Measurements from ENCODE around the gene DEF6. TPM values are rescaled to one million over a fixed set of nuclear protein-coding genes. Genes with fewer than 3 reads are reported as not detected.

DEF6 gene
- total and polyA plus RNA-seq, 2 of the 8 experiments (the other 6 are each of a cell fraction or from before 2014, with no cell fraction given), result 3.3 to 4.1 TPM

DNA sequence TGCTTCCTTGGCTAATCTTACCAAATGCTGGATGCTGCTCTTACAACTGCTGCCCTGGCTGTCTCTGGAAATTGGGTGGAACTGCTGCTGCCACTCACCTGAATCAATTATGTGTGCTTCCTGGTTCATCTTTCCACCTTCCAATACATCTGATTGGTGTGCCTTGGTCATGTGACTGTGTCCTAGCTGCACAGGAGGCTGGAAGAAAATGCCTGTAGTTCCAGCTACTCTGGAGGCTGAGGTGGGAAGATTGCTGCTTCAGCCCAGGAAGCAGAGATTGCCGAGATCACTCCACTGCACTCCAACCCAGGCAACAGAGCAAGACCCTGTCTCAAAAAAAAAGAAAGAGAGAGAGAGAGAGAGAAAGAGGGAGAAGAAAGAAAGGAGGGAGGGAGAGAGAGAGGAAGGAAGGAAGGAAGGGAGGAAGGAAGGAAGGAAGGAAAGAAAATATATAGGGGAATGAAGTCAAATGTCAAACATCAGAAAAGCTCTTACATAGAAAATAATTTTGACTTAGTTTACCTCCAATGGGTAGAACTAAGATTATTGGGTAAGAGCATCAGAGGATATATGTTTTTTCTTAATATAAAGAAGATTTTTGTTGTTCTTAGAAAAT, 30.6 kb downstream of the DEF6 start:
- POLR2A ChIA-PET (ENCODE audit: partially characterized antibody), result interaction anchor here (1.2 to 1.4 kb wide), 2 partner anchors 9 to 140 kb away, joined by 4 to 5 read pairs; partner anchors contain the start of gene RPL10A
- Histone ChIP-seq H3K79me1 (ENCODE audit: low read depth, low read length) (no peaks in the 10 kb centered on the region), H3K4me1 (replicated peaks in 1 of 4; ENCODE audit: control insufficient read depth in 3 of 4, insufficient read depth in 4 of 4, low read length in 3 of 4) (no peaks in the 10 kb centered on the region), H3K9ac (replicated peaks in 1 of 4; ENCODE audit: extremely low read depth in 1 of 4, low read depth in 3 of 4, low read length in 3 of 4) (no peak overlapping the region), H2AK5ac (ENCODE audit: low read depth, low read length) (no peak overlapping the region), H3K23me2 (ENCODE audit: low read depth, low read length) (no peaks in the 10 kb centered on the region), H4K20me1 (replicated peaks in 1 of 2; ENCODE audit: control insufficient read depth in 1 of 2, insufficient read depth in 2 of 2, low read length in 2 of 2) (no peaks in the 10 kb centered on the region), H3K27me3 (replicated peaks in 1 of 4; ENCODE audit: control insufficient read depth in 3 of 4, extremely low read depth in 1 of 4, insufficient read depth in 3 of 4, low read length in 3 of 4) (no peaks in the 10 kb centered on the region), H2BK12ac (ENCODE audit: low read depth, low read length) (no peak overlapping the region), H3K27ac (ENCODE audit: low read depth, low read length) (no peak overlapping the region), H3K4ac (replicated peaks; ENCODE audit: insufficient read length, low read depth, low read length) (no peak overlapping the region), H3K9me3 (ENCODE audit: insufficient read depth in 2 of 2, low read depth in 1 of 2, low read length in 1 of 2) (peaks cover 4% of the 10 kb centered on the region in 2 experiments; a peak in 3 of 4 replicates), H2BK120ac (replicated peaks; ENCODE audit: low read depth, low read length) (no peak overlapping the region), H3K4me3 (ENCODE audit: extremely low read depth in 1 of 4, insufficient read depth in 2 of 4, low read depth in 3 of 4, low read length in 4 of 4) (0 out of 8 replicates have a peak overlapping the region, but pooled peaks of 1 of the 4 experiments have one; percentile 7), H4K5ac (ENCODE audit: insufficient read length, low read depth, low read length) (no peak overlapping the region), H2BK5ac (ENCODE audit: low read depth, low read length) (no peak overlapping the region), H2BK15ac (ENCODE audit: low read length) (no peak overlapping the region), H3K36me3 (ENCODE audit: control insufficient read depth in 2 of 4, insufficient read depth in 4 of 4, low read length in 3 of 4) (no peaks in the 10 kb centered on the region), H4K8ac (ENCODE audit: extremely low read depth, insufficient read depth, low read length) (no peak overlapping the region), H3K14ac (ENCODE audit: insufficient read length) (no peak overlapping the region), H4K91ac (replicated peaks; ENCODE audit: insufficient read length, low read length) (no peak overlapping the region), H3K79me2 (ENCODE audit: control insufficient read depth in 1 of 2, insufficient read depth in 2 of 2, low read length in 2 of 2) (no peaks in the 10 kb centered on the region), H2BK20ac (ENCODE audit: low read length) (0 out of 2 replicates have a peak overlapping the region, but pooled peaks have one; percentile 29), H3K56ac (replicated peaks; ENCODE audit: insufficient read length, low read depth, low read length) (no peak overlapping the region), H3K18ac (ENCODE audit: extremely low read depth, low read length) (no peak overlapping the region), H3K4me2 (ENCODE audit: insufficient read depth in 1 of 2, low read depth in 2 of 2, low read length in 2 of 2) (no peak overlapping the region), H2AFZ (ENCODE audit: low read length) (peak overlapping the region; percentile 64; the same call in 1 of the 2 replicates), H3K23ac (ENCODE audit: insufficient read length) (no peak overlapping the region)
- no peak for DNase-seq (ENCODE audit: low read depth in 1 of 2, low spot score in 2 of 2)
- no peak for FAIRE-seq
- 88% methylated on average over 1 of the region's 1 CpG; no CpG with 5 or more reads in 1 of the 2 experiments for WGBS, 2 experiments (ENCODE audit: extremely low coverage in 1 of 2, insufficient coverage in 1 of 2, insufficient read length in 1 of 2, insufficient replicate concordance in 2 of 2, low coverage in 1 of 2, low lambda C conversion rate in 2 of 2, missing lambda C conversion rate in 1 of 2)
- CTCF ChIA-PET (ENCODE audit: partially characterized antibody), result interaction anchor here (0.6 to 21.2 kb wide), 27 partner anchors 11 to 1193 kb away, joined by 3 to 358 read pairs (median 4); partner anchors contain the start of genes DEF6 and PPARD
- TF ChIP-seq, protein P1, sequence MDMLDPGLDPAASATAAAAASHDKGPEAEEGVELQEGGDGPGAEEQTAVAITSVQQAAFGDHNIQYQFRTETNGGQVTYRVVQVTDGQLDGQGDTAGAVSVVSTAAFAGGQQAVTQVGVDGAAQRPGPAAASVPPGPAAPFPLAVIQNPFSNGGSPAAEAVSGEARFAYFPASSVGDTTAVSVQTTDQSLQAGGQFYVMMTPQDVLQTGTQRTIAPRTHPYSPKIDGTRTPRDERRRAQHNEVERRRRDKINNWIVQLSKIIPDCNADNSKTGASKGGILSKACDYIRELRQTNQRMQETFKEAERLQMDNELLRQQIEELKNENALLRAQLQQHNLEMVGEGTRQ (IDR thresholded peaks at IDR 0.05; ENCODE audit: low read length), result peak; percentile 56; the same call in 1 of the 2 replicates
- TF ChIP-seq KDM5A (IDR thresholded peaks at IDR 0.05; ENCODE audit: low read length), result no peak
